ENCODE data around the gene MICAL3. TPM values are rescaled to one million over a fixed set of nuclear protein-coding genes. Genes with fewer than 3 reads are reported as not detected.

The MICAL3 gene
- total and polyA plus RNA-seq, 2 of the 8 experiments (the other 6 are each of a cell fraction or from before 2014, with no cell fraction given): 8.3 to 41.8 TPM

DNA sequence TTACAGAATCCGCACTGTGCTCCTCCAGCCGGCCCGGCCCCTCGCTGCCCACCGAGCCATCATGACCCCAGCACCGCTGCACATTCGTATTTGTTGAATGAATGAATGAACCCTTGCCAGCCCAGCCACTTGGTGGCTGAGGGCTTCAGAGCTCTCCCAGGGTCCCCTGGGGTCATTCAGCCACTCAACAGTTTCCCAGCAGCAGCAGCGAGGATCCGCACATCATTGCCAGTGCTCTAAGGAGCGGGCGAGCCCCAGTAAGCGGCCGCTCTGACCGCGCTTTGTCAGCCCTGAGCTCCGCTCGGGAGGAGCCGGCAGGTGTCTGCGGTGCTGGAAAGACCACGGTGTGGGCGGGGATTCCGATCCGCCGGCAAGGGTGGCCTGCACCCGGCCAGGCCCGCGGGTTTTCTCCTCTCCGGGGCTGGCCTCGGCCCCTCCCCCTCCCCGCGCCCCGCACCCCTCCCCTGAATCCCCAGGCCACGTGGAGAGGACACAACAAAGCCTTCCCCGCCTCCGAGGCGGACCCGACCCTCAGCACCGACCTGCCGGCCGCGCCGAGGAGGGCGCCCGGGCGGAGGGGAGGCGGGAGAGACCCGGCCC, 250.7 kb downstream of the MICAL3 start (continued):
- TF ChIP-seq SRF (IDR thresholded peaks at IDR 0.05; ENCODE audit: low read depth, low read length) (no peak), TBP (IDR thresholded peaks at IDR 0.05; ENCODE audit: low read depth, low read length) (0 out of 2 replicates have a peak, but pooled peaks have one; percentile 12), CHD1 (IDR thresholded peaks at IDR 0.05; ENCODE audit: low read depth, low read length) (no peak), POU5F1 (IDR thresholded peaks at IDR 0.05; ENCODE audit: low read depth, low read length) (no peak), SIN3A (conservative IDR thresholded peaks at IDR 0.05 in 1 of 2, IDR thresholded peaks at IDR 0.05 in 1 of 2; ENCODE audit: low read depth in 1 of 2, low read length in 2 of 2) (peak in 1 of 2 experiments; percentile 66; a peak in 2 of 4 replicates), RXRA (IDR thresholded peaks at IDR 0.05; ENCODE audit: insufficient read depth, low read depth, low read length) (no peak), PHF8 (conservative IDR thresholded peaks at IDR 0.05; ENCODE audit: low read depth, low read length) (peak; percentile 54; the same call in 1 of the 2 replicates), NANOG (IDR thresholded peaks at IDR 0.05; ENCODE audit: insufficient read depth, low read depth, low read length, poor library complexity, severe bottlenecking) (no peak), TCF12 (IDR thresholded peaks at IDR 0.05; ENCODE audit: low read depth, low read length) (no peak), KDM4A (IDR thresholded peaks at IDR 0.05; ENCODE audit: low read depth, low read length, severe bottlenecking) (peak; percentile 40), KDM1A (IDR thresholded peaks at IDR 0.05; ENCODE audit: borderline replicate concordance, low read length) (no peak), FOSL1 (IDR thresholded peaks at IDR 0.05; ENCODE audit: insufficient read depth, low read depth, low read length) (no peak), BRCA1 (IDR thresholded peaks at IDR 0.05; ENCODE audit: low read depth, low read length) (no peak), RFX5 (IDR thresholded peaks at IDR 0.05; ENCODE audit: borderline replicate concordance, low read depth, low read length) (no peak), POLR2AphosphoS5 (IDR thresholded peaks at IDR 0.05; ENCODE audit: low read depth, low read length) (peak; percentile 57), NRF1 (IDR thresholded peaks at IDR 0.05; ENCODE audit: low read depth, low read length) (no peak), SP1 (IDR thresholded peaks at IDR 0.05; ENCODE audit: low read depth, low read length) (no peak), BACH1 (IDR thresholded peaks at IDR 0.05; ENCODE audit: low read length) (no peak)
- TF ChIP-seq, protein P1, sequence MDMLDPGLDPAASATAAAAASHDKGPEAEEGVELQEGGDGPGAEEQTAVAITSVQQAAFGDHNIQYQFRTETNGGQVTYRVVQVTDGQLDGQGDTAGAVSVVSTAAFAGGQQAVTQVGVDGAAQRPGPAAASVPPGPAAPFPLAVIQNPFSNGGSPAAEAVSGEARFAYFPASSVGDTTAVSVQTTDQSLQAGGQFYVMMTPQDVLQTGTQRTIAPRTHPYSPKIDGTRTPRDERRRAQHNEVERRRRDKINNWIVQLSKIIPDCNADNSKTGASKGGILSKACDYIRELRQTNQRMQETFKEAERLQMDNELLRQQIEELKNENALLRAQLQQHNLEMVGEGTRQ (IDR thresholded peaks at IDR 0.05; ENCODE audit: low read length): no peak
- TF ChIP-seq, protein P2, sequence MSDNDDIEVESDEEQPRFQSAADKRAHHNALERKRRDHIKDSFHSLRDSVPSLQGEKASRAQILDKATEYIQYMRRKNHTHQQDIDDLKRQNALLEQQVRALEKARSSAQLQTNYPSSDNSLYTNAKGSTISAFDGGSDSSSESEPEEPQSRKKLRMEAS (IDR thresholded peaks at IDR 0.05): peak; percentile 82
